ENCODE data around the gene SLAMF6. TPM values are rescaled to one million over a fixed set of nuclear protein-coding genes. Genes with fewer than 3 reads are reported as not detected.

The SLAMF6 gene
- total and polyA plus RNA-seq, 4 donors = 0.76 to 1.2 (median 0.92) TPM

- peaks cover 0 to 4% (median 0%) of the 10 kb centered on the region in 4 donors for H3K27me3 ChIP-seq (ENCODE audit: control insufficient read depth in 4 of 4, insufficient read depth in 4 of 4, low read length in 3 of 4)
- no peak for DNase-seq (ENCODE audit: low spot score)
- H3K9ac ChIP-seq (ENCODE audit: low read depth in 1 of 2, low read length in 2 of 2) = no peak overlapping the region
- H3K36me3 ChIP-seq (ENCODE audit: control insufficient read depth in 4 of 4, insufficient read depth in 3 of 4, low read depth in 1 of 4, low read length in 3 of 4) = no peaks in the 10 kb centered on the region
- H3K9me3 ChIP-seq (ENCODE audit: control insufficient read depth in 4 of 4, low read length in 3 of 4) = no peaks in the 10 kb centered on the region
- no peaks in the 10 kb centered on the region for H3K4me1 ChIP-seq (ENCODE audit: control insufficient read depth in 4 of 4, insufficient read depth in 4 of 4, low read length in 3 of 4)
- H3K27ac ChIP-seq (ENCODE audit: low read depth in 1 of 2, low read length in 2 of 2) = no peak overlapping the region
- WGBS = 58% methylated on average over 2 of the region's 2 CpGs
- H3K4me3 ChIP-seq (ENCODE audit: low read depth in 1 of 3, low read length in 3 of 3) = no peak overlapping the region
- no peak for TF ChIP-seq REST (IDR thresholded peaks at IDR 0.05)
- no peak for TF ChIP-seq RAD21 (IDR thresholded peaks at IDR 0.05)
- TF ChIP-seq ZBTB33 (IDR thresholded peaks at IDR 0.05) = no peak
- TF ChIP-seq YY1 (IDR thresholded peaks at IDR 0.05) = no peak
- no peak for TF ChIP-seq GABPA (IDR thresholded peaks at IDR 0.05 in 1 of 2, conservative IDR thresholded peaks at IDR 0.05 in 1 of 2)
- no peak for TF ChIP-seq FOXA1 (IDR thresholded peaks at IDR 0.05)
- no peak for TF ChIP-seq ATF3 (IDR thresholded peaks at IDR 0.05)
- TF ChIP-seq EGR1 (IDR thresholded peaks at IDR 0.05; ENCODE audit: low read depth in 2 of 2) = no peak
- TF ChIP-seq CTCF (IDR thresholded peaks at IDR 0.05; ENCODE audit: low read depth, low read length, missing input control) = no peak
- no peak for TF ChIP-seq TAF1 (conservative IDR thresholded peaks at IDR 0.05)
- TF ChIP-seq NR2F2 (IDR thresholded peaks at IDR 0.05) = no peak
- TF ChIP-seq MAX (IDR thresholded peaks at IDR 0.05) = no peak
- no peak for TF ChIP-seq RXRA (IDR thresholded peaks at IDR 0.05)
- no peak for TF ChIP-seq FOXA2 (IDR thresholded peaks at IDR 0.05)
- no peak for TF ChIP-seq SP1 (IDR thresholded peaks at IDR 0.05)
- TF ChIP-seq JUND (IDR thresholded peaks at IDR 0.05) = no peak
- TF ChIP-seq HNF4A (conservative IDR thresholded peaks at IDR 0.05) = no peak
- TF ChIP-seq HNF4G (IDR thresholded peaks at IDR 0.05) = no peak
Measured at GRCh38 chr1:160459056-160459455, 64.0 kb downstream of the SLAMF6 start.

Data from liver (tissue), 9 donors.